ENCODE data around the gene AKAP13.
A peak's percentile ranks its signal among the peaks of the same experiment; 100 is the strongest.

Gene AKAP13

DNA sequence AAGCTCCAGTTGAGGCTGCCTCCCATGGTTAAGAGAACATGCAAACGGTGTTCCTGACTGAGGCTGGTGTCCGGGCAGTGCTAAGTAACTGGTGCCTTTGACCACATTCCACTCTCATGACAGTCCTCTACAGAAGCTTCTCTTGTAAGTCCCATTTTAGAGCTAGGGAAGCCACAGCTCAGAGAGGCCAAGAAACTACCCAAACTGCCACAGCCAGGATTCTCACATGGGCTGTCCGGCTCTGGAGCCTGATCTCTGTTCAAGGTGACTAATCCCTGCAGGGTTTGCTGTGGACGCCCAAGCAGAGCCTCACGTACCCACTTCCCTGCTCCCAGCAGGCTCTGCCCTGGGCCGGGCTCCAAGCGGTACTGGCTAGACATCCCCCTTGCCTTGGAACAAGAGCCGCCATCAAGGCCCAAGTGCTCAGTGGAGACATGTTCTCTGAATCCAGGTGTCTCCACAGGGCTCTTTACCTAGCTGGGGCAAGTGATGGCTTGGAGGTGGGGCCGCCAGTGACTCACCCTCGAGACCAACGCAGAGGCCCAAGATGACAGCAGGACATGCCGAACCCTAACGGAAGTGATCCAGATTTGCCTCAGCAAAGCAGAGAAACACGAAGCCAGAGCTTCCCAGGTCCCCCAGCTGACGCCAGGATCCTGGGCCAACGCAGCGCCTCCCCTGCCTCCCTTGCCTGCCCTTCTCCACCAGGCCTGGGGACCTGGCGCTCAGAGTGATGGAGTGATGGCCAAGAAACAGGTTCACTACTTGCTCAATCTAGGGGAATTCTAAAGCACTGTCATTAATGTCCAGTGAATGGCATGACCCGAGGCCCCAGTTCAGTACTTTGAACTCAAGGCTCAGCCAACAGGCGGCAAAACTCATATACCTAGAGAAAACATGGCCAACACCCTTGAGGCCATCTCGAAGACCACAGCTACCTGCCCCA is 390.0 kb downstream of the AKAP13 start:
- ATAC-seq = no peak

DNA sequence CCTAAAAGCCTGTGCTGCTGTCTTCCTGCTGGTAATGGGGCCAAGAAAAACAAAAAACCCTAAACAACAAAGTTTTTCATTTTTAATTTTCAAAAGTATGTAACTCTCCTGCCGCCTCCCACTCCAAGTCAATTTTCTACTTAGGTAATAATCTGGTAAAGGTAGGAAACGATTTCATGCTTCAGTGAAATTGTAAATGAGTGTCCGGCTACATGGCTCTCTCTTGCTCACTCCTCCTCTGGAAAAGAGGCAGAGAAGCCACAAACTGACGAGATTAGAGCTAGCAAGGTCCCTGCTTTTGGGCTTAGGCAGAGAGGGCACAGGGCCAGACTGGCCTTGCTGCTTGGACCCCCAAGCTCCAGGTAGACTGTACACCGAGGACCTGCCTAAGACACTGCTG is 390.9 kb downstream of the AKAP13 start:
- no peaks in the 10 kb centered on the region for H3K27me3 Mint-ChIP-seq
- H3K27ac Mint-ChIP-seq = no peak overlapping the region
- H3K4me3 Mint-ChIP-seq = no peak overlapping the region
- H3K4me1 Mint-ChIP-seq = peaks cover 15% of the 10 kb centered on the region
- ATAC-seq (no peak), DNase-seq (no peak)
- H3K9me3 Mint-ChIP-seq = no peaks in the 10 kb centered on the region

More for the DNA sequence above, 390.0 kb downstream of the AKAP13 start:
- Mint-ChIP-seq H3K4me3 (no peak overlapping the region), H3K27me3 (no peaks in the 10 kb centered on the region), H3K9me3 (no peaks in the 10 kb centered on the region), H3K27ac (peak overlapping the region in 1 of 2 donors; percentile 54), H3K4me1 (peaks cover 16% of the 10 kb centered on the region)
- DNase-seq = no peak

DNA sequence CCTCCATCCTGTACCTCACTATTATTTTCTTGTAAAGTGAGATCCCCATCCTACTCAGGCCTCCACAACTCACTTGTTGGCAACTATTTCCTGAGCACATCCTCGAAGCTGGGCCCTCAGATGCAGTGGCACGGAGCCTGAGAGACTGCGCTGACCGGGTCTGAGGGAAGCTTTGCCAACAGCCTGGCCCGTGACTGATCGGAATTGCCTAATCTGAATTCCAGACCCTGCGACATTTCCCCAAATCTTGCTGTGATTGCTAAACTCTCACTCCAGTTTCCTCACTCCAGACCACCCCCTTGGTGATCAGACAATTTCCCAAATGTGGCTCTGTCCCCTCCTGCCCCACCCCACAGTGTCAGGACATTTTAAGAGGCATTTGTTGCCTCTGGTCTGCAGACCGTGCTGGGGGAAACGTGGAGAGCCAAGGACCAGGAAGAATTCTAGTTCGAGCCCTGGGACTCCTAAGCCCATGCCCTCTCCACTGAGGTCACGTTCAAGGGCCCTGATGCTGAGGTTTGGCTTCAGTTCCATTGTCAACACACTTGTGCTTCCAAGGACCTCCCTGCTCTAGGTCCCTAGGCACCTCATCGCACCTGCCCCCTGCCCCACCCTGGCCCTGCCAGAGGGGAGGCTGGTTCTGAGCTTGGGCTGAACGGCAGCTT is 391.5 kb downstream of the AKAP13 start:
- DNase-seq = no peak
- Mint-ChIP-seq H3K9me3 (no peaks in the 10 kb centered on the region), H3K27me3 (no peaks in the 10 kb centered on the region), H3K4me3 (no peak overlapping the region), H3K4me1 (peaks cover 10% of the 10 kb centered on the region), H3K27ac (no peak overlapping the region)
- no peak for ATAC-seq

DNA sequence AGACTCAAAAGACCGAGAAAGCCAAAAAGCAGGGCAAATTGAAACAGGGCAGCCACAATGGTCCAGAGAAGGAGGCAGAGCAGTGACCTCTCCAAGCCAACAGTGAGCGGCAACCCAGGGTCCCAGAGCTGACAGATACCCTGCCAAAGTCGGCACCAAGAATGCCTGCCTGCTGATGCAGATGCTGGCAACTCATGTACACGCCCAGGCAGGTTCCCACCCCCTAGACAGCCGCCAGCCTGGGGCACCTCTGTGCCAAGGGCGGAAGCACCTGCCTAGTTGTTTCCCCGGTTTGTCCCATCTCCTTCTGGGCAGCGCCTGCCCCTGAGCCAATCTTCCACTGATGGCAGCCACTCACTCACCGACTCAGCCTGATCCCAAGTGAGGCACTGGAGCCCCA is 392.3 kb downstream of the AKAP13 start:
- no peaks in the 10 kb centered on the region for H3K9me3 Mint-ChIP-seq
- H3K27me3 Mint-ChIP-seq = no peaks in the 10 kb centered on the region
- H3K4me1 Mint-ChIP-seq = peaks cover 10% of the 10 kb centered on the region
- peak overlapping the region; percentile 89 to 91 for H3K27ac Mint-ChIP-seq
- no peak overlapping the region for H3K4me3 Mint-ChIP-seq
- DNase-seq (no peak), ATAC-seq (no peak)

DNA sequence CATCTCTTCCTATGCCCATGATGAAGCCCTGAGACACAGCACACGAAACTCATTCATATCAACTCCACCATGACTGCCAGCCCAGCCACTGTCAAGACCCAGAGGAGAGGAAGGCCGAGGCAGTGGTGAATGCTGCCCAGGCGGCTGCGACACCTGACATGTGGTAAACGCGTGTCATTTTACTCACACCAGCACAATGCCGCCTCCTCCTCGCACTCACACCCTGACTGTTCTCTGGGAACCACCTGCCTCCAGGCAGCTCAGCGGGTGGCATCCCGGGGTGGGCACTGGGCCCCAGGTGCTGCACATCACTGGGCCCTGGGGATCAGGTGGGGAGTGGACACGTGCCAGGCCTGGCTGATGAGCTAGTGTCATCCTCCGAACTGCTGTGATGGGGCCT is 392.8 kb downstream of the AKAP13 start:
- Mint-ChIP-seq H3K4me3 (no peak overlapping the region), H3K4me1 (peaks cover 10% of the 10 kb centered on the region), H3K27me3 (no peaks in the 10 kb centered on the region), H3K27ac (peak overlapping the region in 1 of 2 donors; percentile 91), H3K9me3 (no peaks in the 10 kb centered on the region)
- peak; percentile 35 for ATAC-seq
- DNase-seq = no peak

DNA sequence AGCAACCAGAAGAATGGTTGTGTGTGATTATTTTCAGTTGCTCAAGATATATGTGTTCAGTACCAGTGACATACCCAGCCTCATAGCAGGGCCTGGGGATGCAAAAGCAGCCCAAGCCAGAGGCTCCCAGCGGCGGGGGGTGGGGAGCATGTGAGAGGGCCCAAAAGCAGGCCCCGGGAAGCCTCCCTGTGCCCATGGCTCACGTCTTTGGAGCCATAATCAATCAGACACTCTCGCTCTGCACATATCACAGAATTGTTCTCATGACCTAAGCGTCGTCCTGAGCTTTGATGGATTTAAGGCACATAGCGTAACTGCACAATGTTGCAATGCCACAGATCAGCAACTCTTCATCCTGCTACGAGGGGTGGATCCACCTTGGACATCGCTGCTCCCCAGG is 393.6 kb downstream of the AKAP13 start:
- Mint-ChIP-seq H3K27ac (peak overlapping the region in 1 of 2 donors; percentile 80), H3K27me3 (no peaks in the 10 kb centered on the region), H3K4me1 (peaks cover 10% of the 10 kb centered on the region), H3K4me3 (no peak overlapping the region), H3K9me3 (no peaks in the 10 kb centered on the region)
- no peak for DNase-seq
- ATAC-seq = no peak

DNA sequence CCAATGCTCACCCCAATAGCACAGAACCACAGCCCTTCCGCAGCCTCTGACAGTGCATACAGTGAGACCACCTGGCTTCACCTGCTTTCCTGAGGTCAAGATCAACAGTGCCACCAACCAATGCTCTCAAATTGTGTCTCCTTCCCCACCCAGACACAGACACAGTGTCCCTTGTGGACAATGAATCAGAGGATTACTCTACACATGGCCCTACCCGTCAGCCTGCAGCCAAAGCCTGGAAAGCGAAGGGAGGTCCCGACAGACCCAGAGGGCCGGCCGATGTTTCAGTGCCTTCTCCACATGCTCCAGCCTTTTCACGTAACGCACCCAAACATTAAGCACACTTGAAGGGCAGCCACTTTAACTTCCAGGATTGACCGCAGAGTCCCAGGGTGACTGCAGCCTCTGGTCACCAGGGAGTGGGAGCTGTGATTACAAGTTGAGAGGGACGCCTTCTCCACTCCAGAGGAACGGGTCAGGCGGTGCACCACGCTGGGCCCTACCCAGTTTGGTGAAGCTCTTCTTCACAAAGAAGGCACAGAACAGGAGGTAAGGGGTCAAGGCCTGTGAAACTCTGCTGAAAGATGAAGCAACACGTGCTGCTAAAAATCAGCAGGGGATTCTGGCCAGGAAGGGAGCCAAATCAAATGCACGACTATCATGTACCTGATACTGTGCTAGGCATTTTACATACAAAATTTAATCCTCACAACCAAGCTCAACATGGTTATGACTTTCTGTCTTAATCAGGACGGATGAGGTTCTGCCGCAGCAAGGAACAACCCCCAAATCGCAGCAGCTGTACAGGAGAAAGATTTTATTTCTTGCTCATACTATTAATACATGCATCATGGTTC is 397.1 kb downstream of the AKAP13 start:
- H3K9me3 Mint-ChIP-seq = no peaks in the 10 kb centered on the region
- DNase-seq = no peak
- no peak for ATAC-seq
- no peak overlapping the region for H3K4me3 Mint-ChIP-seq
- peaks cover 19% of the 10 kb centered on the region for H3K4me1 Mint-ChIP-seq
- H3K27me3 Mint-ChIP-seq = no peaks in the 10 kb centered on the region
- peak overlapping the region in 1 of 2 donors; percentile 69 for H3K27ac Mint-ChIP-seq

DNA sequence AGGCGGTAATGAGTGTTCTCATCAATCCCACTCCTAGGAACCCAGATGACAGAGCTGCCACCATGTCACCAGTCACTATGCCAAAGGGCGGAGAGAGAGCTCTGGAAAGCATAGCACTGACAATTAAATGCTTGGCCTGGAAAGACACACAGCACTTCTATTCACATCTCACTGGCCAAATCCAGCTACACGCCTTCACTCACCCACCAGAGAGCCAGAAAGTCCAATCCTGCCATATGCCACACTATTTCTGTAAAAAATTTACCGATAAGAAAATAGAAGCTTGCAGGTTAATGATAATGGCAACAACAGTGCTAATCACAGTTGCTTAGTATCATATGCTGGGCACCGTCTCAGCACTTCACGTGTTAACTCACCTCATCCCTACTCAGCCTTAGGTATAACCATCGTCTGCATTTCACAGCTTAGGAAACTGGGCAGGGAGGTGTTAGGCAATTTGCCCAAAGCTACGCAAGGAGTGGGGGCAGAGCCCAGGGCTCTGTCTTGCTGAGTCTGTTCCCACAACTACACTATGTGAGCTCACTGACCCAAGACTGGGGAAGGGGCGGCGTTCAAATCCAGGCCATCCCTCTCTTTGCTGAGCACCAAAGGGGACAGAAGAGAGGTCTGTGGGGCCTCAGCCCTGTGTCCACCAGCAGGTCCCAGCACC is 397.8 kb downstream of the AKAP13 start:
- no peaks in the 10 kb centered on the region for H3K27me3 Mint-ChIP-seq
- no peak overlapping the region for H3K4me3 Mint-ChIP-seq
- peaks cover 22% of the 10 kb centered on the region for H3K4me1 Mint-ChIP-seq
- peak overlapping the region in 1 of 2 donors; percentile 54 for H3K27ac Mint-ChIP-seq
- no peaks in the 10 kb centered on the region for H3K9me3 Mint-ChIP-seq
- DNase-seq = no peak
- no peak for ATAC-seq

DNA sequence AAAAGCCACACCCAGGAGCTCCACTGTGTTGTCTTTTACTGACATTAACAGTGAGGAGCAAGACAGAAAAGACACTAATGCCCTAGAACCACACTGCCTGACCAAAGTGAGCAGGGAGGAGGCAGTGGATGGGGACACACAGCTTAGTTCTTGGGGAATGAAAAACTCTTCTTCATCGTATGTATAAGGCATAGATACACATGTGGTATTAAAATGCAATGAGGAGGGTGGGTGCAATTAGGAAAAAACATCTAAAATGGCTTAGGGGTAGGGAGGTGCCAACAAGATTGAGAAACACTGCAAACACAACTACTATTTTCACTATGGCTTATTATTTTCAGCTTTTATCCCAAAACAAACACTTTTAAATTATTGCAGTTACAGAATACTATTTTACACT is 398.8 kb downstream of the AKAP13 start:
- Mint-ChIP-seq H3K27me3 (no peaks in the 10 kb centered on the region), H3K4me1 (peaks cover 28% of the 10 kb centered on the region), H3K27ac (no peak overlapping the region)

GRCh38 chr15:85780225-85780985 is 400.0 kb downstream of the AKAP13 start:
- no peaks in the 10 kb centered on the region for H3K9me3 Mint-ChIP-seq
- no peaks in the 10 kb centered on the region for H3K27me3 Mint-ChIP-seq
- ATAC-seq = no peak
- H3K4me3 Mint-ChIP-seq = no peak overlapping the region
- H3K4me1 Mint-ChIP-seq = peaks cover 39% of the 10 kb centered on the region
- DNase-seq = no peak
- H3K27ac Mint-ChIP-seq = no peak overlapping the region

More for the DNA sequence above, 398.8 kb downstream of the AKAP13 start:
- no peaks in the 10 kb centered on the region for H3K9me3 Mint-ChIP-seq
- no peak overlapping the region for H3K4me3 Mint-ChIP-seq
- ATAC-seq (no peak), DNase-seq (no peak)

DNA sequence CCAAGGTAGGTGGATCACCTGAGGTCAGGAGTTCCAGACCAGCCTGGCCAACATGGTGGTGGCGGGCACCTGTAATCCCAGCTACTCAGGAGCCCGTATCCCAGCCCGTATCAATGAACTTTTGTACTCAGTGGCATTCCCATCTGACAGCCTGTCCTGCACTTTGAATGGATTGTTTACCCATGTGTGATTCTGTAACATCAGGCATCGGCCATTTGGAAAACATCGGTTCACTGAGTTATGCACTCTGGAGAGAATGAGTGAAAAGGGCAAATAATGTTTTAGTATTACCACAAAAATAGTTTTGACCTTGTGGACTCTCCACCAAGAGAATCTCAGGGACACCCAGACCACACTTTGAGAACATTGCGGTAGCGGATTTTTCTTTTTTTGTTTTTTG is 400.7 kb downstream of the AKAP13 start:
- H3K27ac Mint-ChIP-seq = no peak overlapping the region
- no peaks in the 10 kb centered on the region for H3K9me3 Mint-ChIP-seq
- ATAC-seq (no peak), DNase-seq (no peak)
- no peaks in the 10 kb centered on the region for H3K27me3 Mint-ChIP-seq
- peaks cover 46% of the 10 kb centered on the region for H3K4me1 Mint-ChIP-seq
- H3K4me3 Mint-ChIP-seq = no peak overlapping the region

GRCh38 chr15:85782064-85782463 is 401.7 kb downstream of the AKAP13 start:
- DNase-seq (no peak), ATAC-seq (no peak)
- Mint-ChIP-seq H3K4me1 (peaks cover 53% of the 10 kb centered on the region), H3K27ac (no peak overlapping the region), H3K4me3 (no peak overlapping the region), H3K9me3 (no peaks in the 10 kb centered on the region), H3K27me3 (no peaks in the 10 kb centered on the region)

- peak overlapping the region; percentile 69 to 71 for H3K4me3 Mint-ChIP-seq
- peak; percentile 53 for ATAC-seq
- peaks cover 52% of the 10 kb centered on the region for H3K4me1 Mint-ChIP-seq
- no peak for DNase-seq
- no peaks in the 10 kb centered on the region for H3K27me3 Mint-ChIP-seq
- H3K27ac Mint-ChIP-seq = peak overlapping the region; percentile 5 to 46
- no peaks in the 10 kb centered on the region for H3K9me3 Mint-ChIP-seq
These were observed 405.7 kb downstream of the AKAP13 start for GRCh38 chr15:85785887-85786780.

DNA sequence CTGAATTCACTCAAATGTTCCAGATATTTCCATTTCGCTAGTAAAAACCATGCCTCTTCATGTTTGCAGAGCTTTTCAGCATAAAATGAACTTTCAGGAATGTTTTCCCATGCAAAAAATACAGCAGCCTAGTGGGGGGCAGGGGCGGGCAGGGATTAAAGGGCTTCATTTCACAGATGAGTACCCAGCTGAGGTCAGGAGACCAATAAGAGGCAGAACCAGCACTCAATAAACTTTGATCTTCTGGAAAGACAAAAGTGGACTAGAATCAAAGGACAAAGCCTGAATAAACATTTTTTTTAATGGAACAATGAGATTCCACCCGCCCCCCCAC is 406.3 kb downstream of the AKAP13 start:
- DNase-seq (no peak), ATAC-seq (no peak)
- peaks cover 50% of the 10 kb centered on the region for H3K4me1 Mint-ChIP-seq
- H3K4me3 Mint-ChIP-seq = no peak overlapping the region
- H3K27ac Mint-ChIP-seq = no peak overlapping the region
- H3K9me3 Mint-ChIP-seq = no peaks in the 10 kb centered on the region
- no peaks in the 10 kb centered on the region for H3K27me3 Mint-ChIP-seq
